ENCODE data around the gene CLCN3. TPM values are rescaled to one million over a fixed set of nuclear protein-coding genes. Genes with fewer than 3 reads are reported as not detected.

CLCN3 gene
- total RNA-seq, 1 experiment from 2014 or later: 38.3 TPM

- ATAC-seq (no peak), DNase-seq (ENCODE audit: low read depth, low spot score) (no peak)
- in situ Hi-C loops (cut with HindIII; ENCODE audit: low pct_unique_long_range_greater_than_20kb, low sequenced_read_pairs) (no loop called here), intact Hi-C loops (cut with micrococcal nuclease; ENCODE audit: unreplicated experiment) (no loop called here)
- H3K36me3 ChIP-seq (ENCODE audit: control insufficient read depth, insufficient read depth, low read length): no peaks in the 10 kb centered on the region
- BruUV-seq (replicated peaks): no TSS peak
- POLR2A ChIA-PET: interaction anchor here (0.7 kb wide), 1 partner anchor 101 kb away, joined by 3 read pairs; no protein-coding TSS in a partner anchor
- no peak overlapping the region for H3K4me3 ChIP-seq (ENCODE audit: low read depth in 2 of 2, low read length in 2 of 2)
- no peaks in the 10 kb centered on the region for H3K9me3 ChIP-seq (ENCODE audit: control insufficient read depth, insufficient read depth, low read depth, low read length)
- CTCF ChIA-PET: no interaction called here
- H3K4me1 ChIP-seq (ENCODE audit: control insufficient read depth, insufficient read depth, low read length): no peaks in the 10 kb centered on the region
- H3K27ac ChIP-seq (ENCODE audit: low read length): no peak overlapping the region
- no peaks in the 10 kb centered on the region for H3K27me3 ChIP-seq (ENCODE audit: control insufficient read depth, insufficient read depth, low read length)
- TF ChIP-seq TCF7L2 (IDR thresholded peaks at IDR 0.05; ENCODE audit: low read depth, low read length) (no peak), SIN3A (IDR thresholded peaks at IDR 0.05; ENCODE audit: borderline replicate concordance, insufficient read depth, low read depth, low read length) (no peak), POLR2AphosphoS5 (IDR thresholded peaks at IDR 0.05; ENCODE audit: low read depth, low read length) (no peak), CTCF (IDR thresholded peaks at IDR 0.05) (no peak)
- TF ChIP-seq, protein P1, sequence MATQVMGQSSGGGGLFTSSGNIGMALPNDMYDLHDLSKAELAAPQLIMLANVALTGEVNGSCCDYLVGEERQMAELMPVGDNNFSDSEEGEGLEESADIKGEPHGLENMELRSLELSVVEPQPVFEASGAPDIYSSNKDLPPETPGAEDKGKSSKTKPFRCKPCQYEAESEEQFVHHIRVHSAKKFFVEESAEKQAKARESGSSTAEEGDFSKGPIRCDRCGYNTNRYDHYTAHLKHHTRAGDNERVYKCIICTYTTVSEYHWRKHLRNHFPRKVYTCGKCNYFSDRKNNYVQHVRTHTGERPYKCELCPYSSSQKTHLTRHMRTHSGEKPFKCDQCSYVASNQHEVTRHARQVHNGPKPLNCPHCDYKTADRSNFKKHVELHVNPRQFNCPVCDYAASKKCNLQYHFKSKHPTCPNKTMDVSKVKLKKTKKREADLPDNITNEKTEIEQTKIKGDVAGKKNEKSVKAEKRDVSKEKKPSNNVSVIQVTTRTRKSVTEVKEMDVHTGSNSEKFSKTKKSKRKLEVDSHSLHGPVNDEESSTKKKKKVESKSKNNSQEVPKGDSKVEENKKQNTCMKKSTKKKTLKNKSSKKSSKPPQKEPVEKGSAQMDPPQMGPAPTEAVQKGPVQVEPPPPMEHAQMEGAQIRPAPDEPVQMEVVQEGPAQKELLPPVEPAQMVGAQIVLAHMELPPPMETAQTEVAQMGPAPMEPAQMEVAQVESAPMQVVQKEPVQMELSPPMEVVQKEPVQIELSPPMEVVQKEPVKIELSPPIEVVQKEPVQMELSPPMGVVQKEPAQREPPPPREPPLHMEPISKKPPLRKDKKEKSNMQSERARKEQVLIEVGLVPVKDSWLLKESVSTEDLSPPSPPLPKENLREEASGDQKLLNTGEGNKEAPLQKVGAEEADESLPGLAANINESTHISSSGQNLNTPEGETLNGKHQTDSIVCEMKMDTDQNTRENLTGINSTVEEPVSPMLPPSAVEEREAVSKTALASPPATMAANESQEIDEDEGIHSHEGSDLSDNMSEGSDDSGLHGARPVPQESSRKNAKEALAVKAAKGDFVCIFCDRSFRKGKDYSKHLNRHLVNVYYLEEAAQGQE (IDR thresholded peaks at IDR 0.05; ENCODE audit: insufficient read depth in 1 of 2, low read depth in 2 of 2, low read length in 1 of 2): no peak
Observed at GRCh38 chr4:169645627-169646026, 25.2 kb downstream of the CLCN3 start.

GRCh38 chr4:169649545-169650226 lies 29.3 kb downstream of the CLCN3 start:
- no peaks in the 10 kb centered on the region for H3K4me1 ChIP-seq (ENCODE audit: control insufficient read depth, insufficient read depth, low read length)
- CTCF ChIA-PET: no interaction called here
- H3K9me3 ChIP-seq (ENCODE audit: control insufficient read depth, insufficient read depth, low read depth, low read length): no peaks in the 10 kb centered on the region
- BruUV-seq (replicated peaks): no TSS peak
- in situ Hi-C loops (cut with HindIII; ENCODE audit: low pct_unique_long_range_greater_than_20kb, low sequenced_read_pairs) (no loop called here), intact Hi-C loops (cut with micrococcal nuclease; ENCODE audit: unreplicated experiment) (no loop called here)
- no peak overlapping the region for H3K4me3 ChIP-seq (ENCODE audit: low read depth in 2 of 2, low read length in 2 of 2)
- ATAC-seq (no peak), DNase-seq (ENCODE audit: low read depth, low spot score) (no peak)
- no peaks in the 10 kb centered on the region for H3K36me3 ChIP-seq (ENCODE audit: control insufficient read depth, insufficient read depth, low read length)
- no peak overlapping the region for H3K27ac ChIP-seq (ENCODE audit: low read length)
- H3K27me3 ChIP-seq (ENCODE audit: control insufficient read depth, insufficient read depth, low read length): no peaks in the 10 kb centered on the region
- TF ChIP-seq, protein P1 (IDR thresholded peaks at IDR 0.05; ENCODE audit: insufficient read depth in 1 of 2, low read depth in 2 of 2, low read length in 1 of 2): no peak
- TF ChIP-seq TCF7L2 (IDR thresholded peaks at IDR 0.05; ENCODE audit: low read depth, low read length) (no peak), CTCF (IDR thresholded peaks at IDR 0.05) (no peak)
- POLR2A ChIA-PET: no interaction called here

Data from Panc1 (cell line).